ENCODE measurements around the gene CIC.

The CIC gene

GRCh38 chr19:42313840-42314755, 45.0 kb downstream of the CIC start:
- no peak for FAIRE-seq
- TF ChIP-seq CTCF (IDR thresholded peaks at IDR 0.05; ENCODE audit: insufficient read depth, missing control alignments) = no peak
- DNase-seq (ENCODE audit: insufficient read length, low spot score) = no peak

- no peak for TF ChIP-seq CTCF (IDR thresholded peaks at IDR 0.05; ENCODE audit: insufficient read depth, missing control alignments)
- DNase-seq (ENCODE audit: insufficient read length, low spot score) (no peak), FAIRE-seq (no peak)
Observed at GRCh38 chr19:42315024-42315423, 46.0 kb downstream of the CIC start.

- TF ChIP-seq CTCF (IDR thresholded peaks at IDR 0.05; ENCODE audit: insufficient read depth, missing control alignments) = no peak
- DNase-seq (ENCODE audit: insufficient read length, low spot score) = no peak
- FAIRE-seq = no peak
Observed at GRCh38 chr19:42316223-42317211, 47.5 kb downstream of the CIC start.

- FAIRE-seq (no peak), DNase-seq (ENCODE audit: insufficient read length, low spot score) (no peak)
- no peak for TF ChIP-seq CTCF (IDR thresholded peaks at IDR 0.05; ENCODE audit: insufficient read depth, missing control alignments)
Observed at GRCh38 chr19:42317535-42317934, 48.5 kb downstream of the CIC start.

GRCh38 chr19:42322305-42322704, 53.3 kb downstream of the CIC start:
- no peak for FAIRE-seq
- DNase-seq (ENCODE audit: insufficient read length, low spot score) = no peak
- no peak for TF ChIP-seq CTCF (IDR thresholded peaks at IDR 0.05; ENCODE audit: insufficient read depth, missing control alignments)

- DNase-seq (ENCODE audit: insufficient read length, low spot score) (no peak), FAIRE-seq (no peak)
- TF ChIP-seq CTCF (IDR thresholded peaks at IDR 0.05; ENCODE audit: insufficient read depth, missing control alignments) = no peak
Observed at GRCh38 chr19:42323473-42323851, 54.4 kb downstream of the CIC start.

Measured in D721Med (cell line).